Brain microvascular endothelial cell (primary cell): Measurements from ENCODE around the gene HK3.

Experiments
- DNase-seq: peaks from one replicate; pipeline ENCODE4 v3.0.0-alpha.2; 2020
- H3K27ac ChIP-seq: fragments of 250-450 bp; sonication (Bioruptor Pico); 2 replicates; pipeline ENCODE4 v1.5.1; 2020; ENCODE audit warnings: mild to moderate bottlenecking, moderate library complexity
- H3K27me3 ChIP-seq: fragments of 250-450 bp; sonication (Bioruptor Pico); replicated peaks from 2 replicates; pipeline ENCODE4 v1.5.1; 2020; ENCODE audit warnings: mild to moderate bottlenecking
- H3K36me3 ChIP-seq: fragments of 250-450 bp; sonication (Bioruptor Pico); replicated peaks from 2 replicates; pipeline ENCODE4 v1.5.1; 2020; ENCODE audit warnings: mild to moderate bottlenecking
- H3K4me3 ChIP-seq: 2 replicates; pipeline ENCODE4 v1.5.1; 2011; ENCODE audit warnings: low read depth, mild to moderate bottlenecking, control low read depth, low read length, moderate library complexity
- in situ Hi-C: cut with HindIII; loops from 2 replicates; pipeline ENCODE4 v1.10.0; 2017; ENCODE audit warnings: low sequenced_read_pairs, low pct_ligation_motif_present
- TF ChIP-seq, protein P1 (sequence below): IDR thresholded peaks from 2 replicates; pipeline ENCODE4 v1.5.1; 2011; ENCODE audit warnings: low read depth, mild to moderate bottlenecking, moderate library complexity, low read length, control low read depth, inconsistent platforms; ENCODE audit errors: missing control alignments

Gene HK3

DNA sequence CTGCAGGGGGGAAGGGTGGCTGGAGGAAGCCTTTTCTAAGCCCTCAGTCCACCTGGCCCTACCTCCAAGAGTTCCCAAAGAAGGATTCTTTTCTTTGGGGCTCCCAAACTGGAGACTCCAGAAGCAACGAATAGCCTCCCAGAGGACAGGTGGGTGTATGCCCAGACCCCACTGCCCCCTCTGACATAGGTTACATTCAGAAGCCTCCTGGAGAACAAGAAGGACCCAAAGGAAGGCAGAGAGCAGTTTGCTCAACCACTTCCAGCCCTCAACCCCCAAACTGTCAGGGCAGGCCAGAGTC is 10.3 kb downstream of the HK3 start:
- H3K4me3 ChIP-seq = no peak overlapping the region
- H3K27ac ChIP-seq = no peak overlapping the region
- DNase-seq = no peak
- TF ChIP-seq, protein P1, sequence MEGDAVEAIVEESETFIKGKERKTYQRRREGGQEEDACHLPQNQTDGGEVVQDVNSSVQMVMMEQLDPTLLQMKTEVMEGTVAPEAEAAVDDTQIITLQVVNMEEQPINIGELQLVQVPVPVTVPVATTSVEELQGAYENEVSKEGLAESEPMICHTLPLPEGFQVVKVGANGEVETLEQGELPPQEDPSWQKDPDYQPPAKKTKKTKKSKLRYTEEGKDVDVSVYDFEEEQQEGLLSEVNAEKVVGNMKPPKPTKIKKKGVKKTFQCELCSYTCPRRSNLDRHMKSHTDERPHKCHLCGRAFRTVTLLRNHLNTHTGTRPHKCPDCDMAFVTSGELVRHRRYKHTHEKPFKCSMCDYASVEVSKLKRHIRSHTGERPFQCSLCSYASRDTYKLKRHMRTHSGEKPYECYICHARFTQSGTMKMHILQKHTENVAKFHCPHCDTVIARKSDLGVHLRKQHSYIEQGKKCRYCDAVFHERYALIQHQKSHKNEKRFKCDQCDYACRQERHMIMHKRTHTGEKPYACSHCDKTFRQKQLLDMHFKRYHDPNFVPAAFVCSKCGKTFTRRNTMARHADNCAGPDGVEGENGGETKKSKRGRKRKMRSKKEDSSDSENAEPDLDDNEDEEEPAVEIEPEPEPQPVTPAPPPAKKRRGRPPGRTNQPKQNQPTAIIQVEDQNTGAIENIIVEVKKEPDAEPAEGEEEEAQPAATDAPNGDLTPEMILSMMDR = no peak
- no peaks in the 10 kb centered on the region for H3K27me3 ChIP-seq
- in situ Hi-C loops = no loop called here
- no peaks in the 10 kb centered on the region for H3K36me3 ChIP-seq

DNA sequence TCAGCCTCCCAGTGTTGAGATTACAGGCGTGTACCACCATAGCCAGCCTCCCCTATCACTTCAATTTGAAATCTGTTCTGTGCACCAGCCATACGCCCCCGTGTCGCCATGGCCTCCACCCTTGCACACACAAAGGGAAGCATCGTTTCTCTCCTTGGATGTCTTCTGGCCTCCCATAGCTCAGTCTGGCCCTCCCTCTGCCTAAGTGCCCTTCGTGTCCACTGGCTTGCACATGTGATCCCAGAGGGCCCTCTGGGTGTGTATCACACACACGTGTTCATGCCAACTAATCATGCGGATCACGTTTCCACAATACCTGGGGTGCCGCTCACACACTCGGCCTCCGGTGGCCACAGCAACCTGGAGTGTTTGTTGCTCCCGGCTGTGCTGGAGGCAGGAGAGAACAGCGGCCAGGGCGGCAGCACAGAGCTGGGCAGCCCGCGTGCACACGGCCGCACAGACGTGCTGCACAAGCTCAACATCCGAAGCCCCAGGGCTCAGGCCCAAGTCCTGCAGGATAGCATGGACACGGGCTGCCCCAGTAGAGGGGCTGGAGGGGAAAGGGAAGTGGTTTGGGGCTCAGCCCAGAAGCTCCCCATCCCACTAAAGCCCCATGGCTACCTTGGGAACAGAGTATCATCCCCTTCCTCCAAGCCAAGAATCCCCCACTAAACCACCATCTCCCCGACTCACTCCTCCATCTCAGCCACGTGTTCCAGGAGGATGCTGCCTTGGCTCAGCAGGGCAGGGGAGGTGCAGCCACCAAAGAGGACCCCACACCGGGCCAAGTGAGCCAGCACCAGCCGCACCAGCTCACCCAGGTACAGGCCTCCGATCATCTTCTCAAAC is 10.9 kb downstream of the HK3 start:
- Histone ChIP-seq H3K36me3 (no peaks in the 10 kb centered on the region), H3K27ac (no peak overlapping the region), H3K4me3 (no peak overlapping the region), H3K27me3 (no peaks in the 10 kb centered on the region)
- in situ Hi-C loops = no loop called here
- no peak for DNase-seq
- TF ChIP-seq, protein P1 = no peak

DNA sequence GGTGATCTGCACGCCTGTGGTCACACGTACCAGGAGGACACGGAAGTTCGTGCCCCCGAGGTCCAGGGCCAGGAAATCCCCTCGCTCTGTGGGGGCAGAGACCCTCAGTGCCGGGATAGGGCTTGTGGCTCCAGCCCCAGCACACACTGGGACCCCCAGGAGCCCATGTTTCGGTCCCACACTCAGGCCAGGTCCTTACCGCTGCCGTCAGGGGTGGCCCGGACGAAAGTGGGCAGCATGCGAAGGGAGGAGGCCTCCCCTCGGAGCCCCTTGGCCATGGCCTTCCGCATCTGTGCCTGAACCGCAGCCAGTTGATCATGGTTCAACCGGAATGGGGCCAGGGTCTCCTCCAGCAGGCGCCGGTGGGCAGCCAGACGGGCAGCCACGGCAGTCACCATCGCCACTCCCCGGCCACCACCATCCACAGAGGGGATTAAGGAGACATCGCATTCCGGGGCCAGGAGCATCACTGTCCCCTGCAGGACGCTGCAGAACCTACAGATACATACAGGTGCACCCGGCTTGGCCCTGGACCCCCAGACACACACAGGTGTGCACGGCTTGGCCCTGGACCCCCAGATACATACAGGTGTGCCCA is 11.8 kb downstream of the HK3 start:
- TF ChIP-seq, protein P1 = no peak
- in situ Hi-C loops = no loop called here
- no peaks in the 10 kb centered on the region for H3K36me3 ChIP-seq
- no peak for DNase-seq
- no peak overlapping the region for H3K4me3 ChIP-seq
- no peak overlapping the region for H3K27ac ChIP-seq
- no peaks in the 10 kb centered on the region for H3K27me3 ChIP-seq

GRCh38 chr5:176886336-176887251 is 12.6 kb downstream of the HK3 start:
- H3K27ac ChIP-seq = no peak overlapping the region
- no peaks in the 10 kb centered on the region for H3K36me3 ChIP-seq
- no peaks in the 10 kb centered on the region for H3K27me3 ChIP-seq
- no peak for DNase-seq
- in situ Hi-C loops = no loop called here
- TF ChIP-seq, protein P1 = no peak
- H3K4me3 ChIP-seq = no peak overlapping the region

DNA sequence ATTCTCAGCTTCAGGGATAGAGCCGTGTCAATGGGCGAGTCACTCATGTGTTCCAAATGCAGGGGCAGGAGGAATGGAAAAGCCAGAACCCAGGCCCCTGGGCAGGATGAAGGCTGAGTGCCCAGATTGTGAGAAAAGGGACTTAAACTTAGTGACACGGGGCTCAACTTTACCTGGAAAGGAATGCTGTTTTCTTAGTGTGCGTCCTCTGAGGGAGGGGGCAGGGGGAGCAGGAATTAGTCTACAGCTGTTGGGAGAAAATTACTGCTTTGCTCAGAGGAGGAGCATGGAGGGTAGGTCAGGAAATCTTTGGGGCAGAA is 14.6 kb downstream of the HK3 start:
- Histone ChIP-seq H3K4me3 (no peak overlapping the region), H3K36me3 (no peaks in the 10 kb centered on the region), H3K27me3 (no peaks in the 10 kb centered on the region), H3K27ac (no peak overlapping the region)
- TF ChIP-seq, protein P1 = no peak
- in situ Hi-C loops = no loop called here
- no peak for DNase-seq
